Panc1 (cell line): Measurements from ENCODE around the gene LYPD6B. TPM values are rescaled to one million over a fixed set of nuclear protein-coding genes. Genes with fewer than 3 reads are reported as not detected.

ENCODE experiments used
- ATAC-seq: fragments of 200-7000 bp; cut with Tn5 transposase; 2 replicates; pipeline ENCODE4 v1.9.1; 2020; ENCODE audit warnings: mild to moderate bottlenecking, moderate library complexity
- BruUV-seq: library from RNA; stranded (reverse); fragments of 400-500 nt; replicated peaks from 2 replicates; lab custom pipeline; 2021; lab: Mats Ljungman, UMichigan
- CTCF ChIA-PET: fragments of 300-600 bp; sonication (Branson Sonifier 250); formaldehyde crosslinking; loops from one replicate; lab custom pipeline; 2022; ENCODE audit warnings: antibody characterized with exemption; lab: Charles Lee
- POLR2A ChIA-PET: fragments of 300-600 bp; sonication (Branson Sonifier 250); formaldehyde crosslinking; loops from one replicate; lab custom pipeline; 2022; ENCODE audit warnings: antibody characterized with exemption; lab: Charles Lee
- DNase-seq: peaks from one replicate; pipeline ENCODE4 v3.0.0-alpha.2; 2010; ENCODE audit warnings: low read depth, low spot score
- H3K27ac ChIP-seq: 2 replicates; pipeline ENCODE4 v1.5.1; 2011; ENCODE audit warnings: mild to moderate bottlenecking, low read length, inconsistent platforms
- H3K27me3 ChIP-seq: fragments of 200-500 bp; sonication (Bioruptor generic); 2 replicates; pipeline ENCODE4 v1.6.0; 2014; ENCODE audit warnings: low read length, inconsistent platforms; ENCODE audit not compliant: control insufficient read depth, insufficient read depth
- H3K36me3 ChIP-seq: fragments of 200-500 bp; sonication (Bioruptor generic); 2 replicates; pipeline ENCODE4 v1.5.1; 2014; ENCODE audit warnings: inconsistent platforms, mild to moderate bottlenecking, low read length, moderate library complexity; ENCODE audit not compliant: control insufficient read depth, insufficient read depth
- H3K4me1 ChIP-seq: 2 replicates; pipeline ENCODE4 v1.5.1; 2011; ENCODE audit warnings: inconsistent platforms, mild to moderate bottlenecking, low read length, moderate library complexity; ENCODE audit not compliant: control insufficient read depth, insufficient read depth
- H3K4me3 ChIP-seq, 2 experiments: 2 replicates each; pipeline ENCODE4 v1.5.1; 2011 to 2012; ENCODE audit warnings: low read depth in 2 of 2, low read length in 2 of 2, mild to moderate bottlenecking in 2 of 2, inconsistent platforms in 1 of 2, moderate library complexity in 1 of 2
- H3K9me3 ChIP-seq: fragments of 200-500 bp; sonication (Bioruptor generic); 2 replicates; pipeline ENCODE4 v1.5.1; 2014; ENCODE audit warnings: low read depth, mild to moderate bottlenecking, inconsistent platforms, low read length, moderate library complexity; ENCODE audit not compliant: control insufficient read depth, insufficient read depth
- POLR2AphosphoS5 ChIP-seq: IDR thresholded peaks from 2 replicates; pipeline ENCODE4 v1.6.1; 2012; ENCODE audit warnings: mild to moderate bottlenecking, low read depth, low read length, moderate library complexity
- SIN3A ChIP-seq: IDR thresholded peaks from 2 replicates; pipeline ENCODE4 v1.6.1; 2012; ENCODE audit warnings: low read depth, mild to moderate bottlenecking, low read length, moderate library complexity, borderline replicate concordance; ENCODE audit not compliant: insufficient read depth
- TCF7L2 ChIP-seq: IDR thresholded peaks from 2 replicates; pipeline ENCODE4 v1.6.1; 2011; ENCODE audit warnings: mild to moderate bottlenecking, low read depth, low read length, inconsistent platforms
- in situ Hi-C: cut with HindIII; loops from 2 replicates; pipeline ENCODE4 v1.10.0; 2016; ENCODE audit warnings: low sequenced_read_pairs, low pct_unique_long_range_greater_than_20kb
- intact Hi-C: fragments of 100-400 bp; cut with micrococcal nuclease; formaldehyde crosslinking; loops from one replicate; pipeline ENCODE4 v1.10.0; 2022; ENCODE audit not compliant: unreplicated experiment
- total RNA-seq: library from RNA; stranded (reverse); gene quantifications from one replicate; pipeline ENCODE4 v1.2.1, GENCODE V29; 2021; ENCODE audit not compliant: unreplicated experiment
- TF ChIP-seq, protein P1 (sequence below): fragments of 450-650 bp; IDR thresholded peaks from 2 replicates; pipeline ENCODE4 v1.5.1; 2017; ENCODE audit warnings: mild to moderate bottlenecking
- TF ChIP-seq, protein P2 (sequence below), 2 experiments: IDR thresholded peaks; 2 replicates each; pipeline ENCODE4 v1.6.1; 2011 to 2012; ENCODE audit warnings: low read depth in 2 of 2, control low read depth in 1 of 2, low read length in 1 of 2, mild to moderate bottlenecking in 1 of 2, moderate library complexity in 1 of 2; ENCODE audit not compliant: insufficient read depth in 1 of 2

The LYPD6B gene
- total RNA-seq, 1 experiment from 2014 or later, result 2.2 TPM

DNA sequence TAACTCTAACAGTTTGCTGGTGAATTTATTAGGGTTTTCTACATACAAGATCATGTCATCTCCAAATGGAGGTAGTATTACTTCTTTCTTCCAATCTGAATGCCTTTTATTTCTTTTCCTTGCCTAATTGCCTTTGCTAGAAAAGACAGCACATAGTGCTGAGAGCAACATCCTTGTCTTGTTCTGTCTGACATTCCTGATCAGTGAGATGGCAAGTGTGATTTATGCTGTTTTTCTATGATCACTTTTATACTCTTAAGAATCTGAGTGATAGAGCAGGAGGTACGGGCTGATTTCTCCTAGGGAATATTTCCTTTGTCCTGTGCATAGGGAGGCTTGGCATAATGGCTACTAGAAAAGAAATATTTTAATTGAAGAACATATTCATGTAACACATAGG, 17.3 kb downstream of the LYPD6B start:
- Histone ChIP-seq H3K4me1 (no peaks in the 10 kb centered on the region), H3K4me3 (no peak overlapping the region), H3K27me3 (no peaks in the 10 kb centered on the region), H3K36me3 (no peaks in the 10 kb centered on the region), H3K9me3 (no peaks in the 10 kb centered on the region), H3K27ac (no peak overlapping the region)
- intact Hi-C loops (no loop called here), in situ Hi-C loops (no loop called here)
- TF ChIP-seq SIN3A (no peak), POLR2AphosphoS5 (no peak), TCF7L2 (no peak)
- TF ChIP-seq, protein P1, sequence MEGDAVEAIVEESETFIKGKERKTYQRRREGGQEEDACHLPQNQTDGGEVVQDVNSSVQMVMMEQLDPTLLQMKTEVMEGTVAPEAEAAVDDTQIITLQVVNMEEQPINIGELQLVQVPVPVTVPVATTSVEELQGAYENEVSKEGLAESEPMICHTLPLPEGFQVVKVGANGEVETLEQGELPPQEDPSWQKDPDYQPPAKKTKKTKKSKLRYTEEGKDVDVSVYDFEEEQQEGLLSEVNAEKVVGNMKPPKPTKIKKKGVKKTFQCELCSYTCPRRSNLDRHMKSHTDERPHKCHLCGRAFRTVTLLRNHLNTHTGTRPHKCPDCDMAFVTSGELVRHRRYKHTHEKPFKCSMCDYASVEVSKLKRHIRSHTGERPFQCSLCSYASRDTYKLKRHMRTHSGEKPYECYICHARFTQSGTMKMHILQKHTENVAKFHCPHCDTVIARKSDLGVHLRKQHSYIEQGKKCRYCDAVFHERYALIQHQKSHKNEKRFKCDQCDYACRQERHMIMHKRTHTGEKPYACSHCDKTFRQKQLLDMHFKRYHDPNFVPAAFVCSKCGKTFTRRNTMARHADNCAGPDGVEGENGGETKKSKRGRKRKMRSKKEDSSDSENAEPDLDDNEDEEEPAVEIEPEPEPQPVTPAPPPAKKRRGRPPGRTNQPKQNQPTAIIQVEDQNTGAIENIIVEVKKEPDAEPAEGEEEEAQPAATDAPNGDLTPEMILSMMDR, result no peak
- TF ChIP-seq, protein P2, sequence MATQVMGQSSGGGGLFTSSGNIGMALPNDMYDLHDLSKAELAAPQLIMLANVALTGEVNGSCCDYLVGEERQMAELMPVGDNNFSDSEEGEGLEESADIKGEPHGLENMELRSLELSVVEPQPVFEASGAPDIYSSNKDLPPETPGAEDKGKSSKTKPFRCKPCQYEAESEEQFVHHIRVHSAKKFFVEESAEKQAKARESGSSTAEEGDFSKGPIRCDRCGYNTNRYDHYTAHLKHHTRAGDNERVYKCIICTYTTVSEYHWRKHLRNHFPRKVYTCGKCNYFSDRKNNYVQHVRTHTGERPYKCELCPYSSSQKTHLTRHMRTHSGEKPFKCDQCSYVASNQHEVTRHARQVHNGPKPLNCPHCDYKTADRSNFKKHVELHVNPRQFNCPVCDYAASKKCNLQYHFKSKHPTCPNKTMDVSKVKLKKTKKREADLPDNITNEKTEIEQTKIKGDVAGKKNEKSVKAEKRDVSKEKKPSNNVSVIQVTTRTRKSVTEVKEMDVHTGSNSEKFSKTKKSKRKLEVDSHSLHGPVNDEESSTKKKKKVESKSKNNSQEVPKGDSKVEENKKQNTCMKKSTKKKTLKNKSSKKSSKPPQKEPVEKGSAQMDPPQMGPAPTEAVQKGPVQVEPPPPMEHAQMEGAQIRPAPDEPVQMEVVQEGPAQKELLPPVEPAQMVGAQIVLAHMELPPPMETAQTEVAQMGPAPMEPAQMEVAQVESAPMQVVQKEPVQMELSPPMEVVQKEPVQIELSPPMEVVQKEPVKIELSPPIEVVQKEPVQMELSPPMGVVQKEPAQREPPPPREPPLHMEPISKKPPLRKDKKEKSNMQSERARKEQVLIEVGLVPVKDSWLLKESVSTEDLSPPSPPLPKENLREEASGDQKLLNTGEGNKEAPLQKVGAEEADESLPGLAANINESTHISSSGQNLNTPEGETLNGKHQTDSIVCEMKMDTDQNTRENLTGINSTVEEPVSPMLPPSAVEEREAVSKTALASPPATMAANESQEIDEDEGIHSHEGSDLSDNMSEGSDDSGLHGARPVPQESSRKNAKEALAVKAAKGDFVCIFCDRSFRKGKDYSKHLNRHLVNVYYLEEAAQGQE (IDR thresholded peaks at IDR 0.05; ENCODE audit: insufficient read depth in 1 of 2, low read depth in 2 of 2, low read length in 1 of 2), result no peak
- DNase-seq, result no peak
- CTCF ChIA-PET, result no interaction called here
- POLR2A ChIA-PET, result no interaction called here
- no TSS peak for BruUV-seq
- ATAC-seq, result no peak

DNA sequence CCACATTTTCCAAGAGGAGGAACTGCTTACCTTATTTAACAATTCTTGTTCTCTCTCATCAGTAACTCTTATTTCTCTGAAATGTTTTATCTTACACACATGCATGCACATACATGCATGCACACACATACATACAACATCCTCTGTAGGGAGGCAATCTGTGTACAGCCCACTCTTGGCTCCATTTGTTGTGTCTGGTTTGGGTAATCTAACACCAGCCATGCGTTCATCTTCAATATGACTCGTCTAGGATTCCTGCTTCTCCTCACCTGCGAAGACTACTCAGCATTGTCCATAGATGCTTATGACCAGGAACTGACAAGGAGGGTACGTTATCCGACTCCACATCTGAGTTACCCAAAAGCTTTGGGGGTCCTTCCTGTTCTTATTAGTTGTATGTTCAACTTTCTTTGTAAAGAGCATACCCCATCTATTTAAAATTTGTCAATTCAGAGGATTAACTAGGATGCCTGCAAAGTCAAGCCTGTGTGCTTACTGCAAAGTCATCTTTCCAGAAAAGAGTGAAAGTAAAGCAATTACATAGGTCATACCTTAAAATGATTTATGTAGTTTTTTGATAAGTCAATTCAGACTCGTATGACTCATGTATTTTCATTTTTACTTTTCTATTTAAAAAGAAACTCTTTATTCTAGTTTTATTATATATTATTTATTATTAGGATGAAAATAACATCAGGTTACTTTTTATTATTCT, 18.2 kb downstream of the LYPD6B start:
- in situ Hi-C loops (no loop called here), intact Hi-C loops (no loop called here)
- ATAC-seq, result no peak
- CTCF ChIA-PET, result no interaction called here
- Histone ChIP-seq H3K4me1 (no peaks in the 10 kb centered on the region), H3K27ac (no peak overlapping the region), H3K9me3 (no peaks in the 10 kb centered on the region), H3K36me3 (no peaks in the 10 kb centered on the region), H3K27me3 (no peaks in the 10 kb centered on the region), H3K4me3 (no peak overlapping the region)
- TF ChIP-seq POLR2AphosphoS5 (no peak), TCF7L2 (no peak), SIN3A (no peak)
- TF ChIP-seq, protein P1, result no peak
- TF ChIP-seq, protein P2 (IDR thresholded peaks at IDR 0.05; ENCODE audit: insufficient read depth in 1 of 2, low read depth in 2 of 2, low read length in 1 of 2), result no peak
- no peak for DNase-seq
- no TSS peak for BruUV-seq
- POLR2A ChIA-PET, result no interaction called here
